Karpas-422 (cell line): ENCODE measurements around the gene MALL. TPM values are rescaled to one million over a fixed set of nuclear protein-coding genes. Genes with fewer than 3 reads are reported as not detected.
"Not testable (repeated sequence)": the region's sequence is repeated elsewhere in the genome, so short reads cannot be mapped to it uniquely, and the experiment has no call there.

Experiments
- DNase-seq: peaks from one replicate; pipeline ENCODE4 v3.0.0-alpha.2; 2015
- H2AFZ ChIP-seq: fragments of 200-600 bp; sonication (generic); 2 replicates; pipeline ENCODE4 v1.6.1; 2014; ENCODE audit warnings: antibody characterized with exemption, low read length, mixed read lengths
- H3K27ac ChIP-seq: fragments of 200-600 bp; sonication (generic); 2 replicates; pipeline ENCODE4 v1.5.1; 2014; ENCODE audit warnings: mild to moderate bottlenecking, low read length, moderate library complexity
- H3K27me3 ChIP-seq: fragments of 200-600 bp; sonication (generic); 2 replicates; pipeline ENCODE4 v1.6.1; 2014; ENCODE audit warnings: low read length, mixed read lengths
- H3K36me3 ChIP-seq: fragments of 200-600 bp; sonication (generic); 2 replicates; pipeline ENCODE4 v1.6.1; 2014; ENCODE audit warnings: low read length, mixed read lengths; ENCODE audit not compliant: insufficient read depth
- H3K4me1 ChIP-seq: fragments of 200-600 bp; sonication (generic); 2 replicates; pipeline ENCODE4 v1.6.1; 2014; ENCODE audit warnings: mild to moderate bottlenecking, low read length, mixed read lengths
- H3K4me2 ChIP-seq: fragments of 200-600 bp; sonication (generic); 2 replicates; pipeline ENCODE4 v1.6.1; 2014; ENCODE audit warnings: low read length, low read depth, mild to moderate bottlenecking; ENCODE audit not compliant: poor library complexity, severe bottlenecking
- H3K4me3 ChIP-seq: fragments of 200-600 bp; sonication (generic); 2 replicates; pipeline ENCODE4 v1.5.1; 2014; ENCODE audit warnings: mild to moderate bottlenecking, antibody characterized with exemption, low read length, mixed read lengths
- H3K79me2 ChIP-seq: fragments of 200-600 bp; sonication (generic); 2 replicates; pipeline ENCODE4 v1.6.1; 2014; ENCODE audit warnings: mild to moderate bottlenecking, low read length, mixed read lengths
- H3K9ac ChIP-seq: fragments of 200-600 bp; sonication (generic); 2 replicates; pipeline ENCODE4 v1.6.0; 2014; ENCODE audit warnings: low read length
- H3K9me2 ChIP-seq: fragments of 200-600 bp; sonication (generic), shearing (Covaris generic); replicated peaks from 2 replicates; pipeline ENCODE4 v1.6.0; 2014; ENCODE audit warnings: mild to moderate bottlenecking, low read length, moderate library complexity; ENCODE audit not compliant: insufficient read depth
- H3K9me3 ChIP-seq: fragments of 300-700, 200-600 bp; sonication (generic); 2 replicates; pipeline ENCODE4 v1.6.1; 2014; ENCODE audit warnings: low read length, mixed read lengths
- H4K20me1 ChIP-seq: fragments of 200-600 bp; sonication (generic); 2 replicates; pipeline ENCODE4 v1.6.1; 2014; ENCODE audit warnings: mild to moderate bottlenecking, antibody characterized with exemption, low read length, low read depth; ENCODE audit not compliant: insufficient read depth
- total RNA-seq: library from RNA; depleted of rRNA; stranded (reverse); fragments of >200 nt; shearing (Covaris generic); gene quantifications from 2 replicates; pipeline ENCODE4 v1.2.3, GENCODE V29; 2014; ENCODE audit warnings: low replicate concordance

The MALL gene
- total RNA-seq, 1 experiment from 2014 or later, result not detected

DNA sequence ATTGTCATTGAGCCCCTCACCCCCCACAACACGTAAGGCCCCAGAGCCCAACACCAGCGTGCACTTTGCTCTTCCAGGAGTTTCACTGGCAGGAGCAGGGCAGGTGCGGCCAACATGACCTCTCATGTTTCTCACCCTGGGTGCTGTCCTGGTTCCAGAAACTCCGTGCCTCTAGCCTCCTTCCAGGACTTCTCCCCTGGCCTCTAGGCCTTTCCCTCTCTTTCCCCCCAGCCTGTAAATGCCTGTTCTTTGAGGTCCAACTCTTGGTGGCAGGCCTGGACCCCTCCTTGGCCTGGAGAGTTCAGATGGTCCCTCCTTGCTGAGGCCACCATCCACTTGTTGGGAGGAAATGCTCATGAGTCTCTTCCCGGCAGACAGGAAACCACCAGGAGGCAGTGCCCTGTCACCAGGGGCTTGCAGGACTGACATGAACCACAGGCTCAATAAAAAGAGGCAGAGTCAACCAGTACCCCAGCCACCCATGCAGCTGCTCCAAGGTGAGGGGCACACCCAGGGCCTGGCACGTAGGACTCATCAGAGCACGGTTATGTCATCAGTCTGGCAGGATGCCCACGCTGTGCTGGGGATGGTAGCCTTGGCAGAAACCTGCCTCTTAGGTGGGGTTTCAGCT lies 1.5 kb downstream of the MALL start:
- no peaks in the 10 kb centered on the region for H3K27me3 ChIP-seq
- H3K9me2 ChIP-seq, result no peaks in the 10 kb centered on the region
- no peak overlapping the region for H3K27ac ChIP-seq
- DNase-seq, result no peak
- no peak overlapping the region for H2AFZ ChIP-seq
- no peaks in the 10 kb centered on the region for H3K36me3 ChIP-seq
- no peaks in the 10 kb centered on the region for H3K4me1 ChIP-seq
- H3K4me2 ChIP-seq, result no peak overlapping the region
- H3K79me2 ChIP-seq, result no peaks in the 10 kb centered on the region
- H3K9ac ChIP-seq, result no peak overlapping the region
- H3K9me3 ChIP-seq, result no peaks in the 10 kb centered on the region
- H4K20me1 ChIP-seq, result no peaks in the 10 kb centered on the region
- no peak overlapping the region for H3K4me3 ChIP-seq

DNA sequence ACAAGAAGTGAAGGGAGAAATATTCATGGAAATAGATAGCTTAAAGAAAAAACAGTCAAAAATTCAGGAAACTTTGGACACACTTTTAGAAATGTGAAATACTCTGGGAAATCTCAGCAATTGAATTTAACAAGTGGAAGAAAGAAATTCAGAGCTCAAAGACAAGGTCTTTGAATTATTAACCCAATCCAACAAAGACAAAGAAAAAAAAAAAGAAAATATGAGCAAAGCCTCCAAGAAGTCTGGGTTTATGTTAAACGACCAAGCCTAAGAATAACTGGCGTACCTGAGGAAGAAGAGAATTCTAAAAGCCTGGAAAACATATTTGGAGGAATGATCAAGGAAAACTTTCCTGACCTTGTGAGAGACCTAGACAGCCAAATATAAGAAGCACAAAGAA lies 7.3 kb downstream of the MALL start:
- not testable (repeated sequence) for H4K20me1 ChIP-seq, H3K36me3 ChIP-seq, H3K27me3 ChIP-seq, H3K4me2 ChIP-seq, H3K9me2 ChIP-seq, H3K9me3 ChIP-seq, H3K79me2 ChIP-seq, H3K4me1 ChIP-seq, H3K4me3 ChIP-seq, H2AFZ ChIP-seq, H3K27ac ChIP-seq, DNase-seq, H3K9ac ChIP-seq

DNA sequence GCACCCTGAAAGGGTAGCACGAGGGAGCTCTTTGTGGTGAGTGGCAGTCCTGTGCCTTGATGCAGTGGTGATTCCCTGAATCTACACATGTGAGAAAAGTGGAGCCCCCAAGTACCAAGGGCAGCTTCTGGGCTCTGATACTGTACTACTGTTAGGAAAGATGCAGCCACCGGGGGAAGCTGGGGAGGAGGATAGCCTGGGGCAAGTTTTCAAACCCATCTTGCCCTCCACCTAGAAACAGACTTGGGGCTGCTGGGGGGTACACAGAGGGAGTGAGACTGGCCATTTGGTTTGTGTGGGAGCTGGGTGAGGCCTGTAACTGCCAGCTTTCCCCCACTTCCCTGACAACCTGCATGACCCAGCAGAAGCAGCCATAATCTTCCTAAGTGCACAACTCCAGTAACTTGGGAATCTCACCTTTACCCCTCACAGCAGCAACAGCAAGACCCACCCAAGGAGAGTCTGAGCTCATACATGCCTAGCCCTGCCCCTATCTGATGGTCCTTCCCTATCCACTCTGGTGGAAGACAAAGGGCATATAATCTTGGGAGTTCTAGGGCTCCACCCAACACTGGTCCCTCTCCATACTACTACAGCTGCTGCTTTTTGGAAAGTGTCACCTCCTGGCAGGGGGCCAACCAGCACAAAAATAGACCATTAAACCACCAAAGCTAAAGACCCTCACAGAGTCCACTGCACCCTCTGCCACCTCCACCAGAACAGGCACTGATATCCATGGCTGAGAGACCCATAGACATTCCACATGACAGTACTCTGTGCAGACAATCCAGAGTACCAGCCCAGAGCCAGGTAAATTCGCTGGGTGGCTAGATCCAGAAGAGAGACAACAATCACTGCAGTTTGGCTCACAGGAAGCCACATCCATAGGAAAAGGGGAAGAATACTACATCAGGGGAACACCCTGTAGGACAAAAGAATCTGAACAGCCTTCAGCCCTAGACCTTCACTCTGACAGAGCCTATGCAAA lies 8.2 kb downstream of the MALL start:
- Histone ChIP-seq H3K27me3 (no peaks in the 10 kb centered on the region), H3K4me1 (no peaks in the 10 kb centered on the region), H3K79me2 (no peaks in the 10 kb centered on the region), H3K4me2 (no peak overlapping the region), H3K36me3 (no peaks in the 10 kb centered on the region), H3K9ac (no peak overlapping the region), H3K27ac (no peak overlapping the region), H3K9me2 (no peaks in the 10 kb centered on the region), H3K9me3 (no peaks in the 10 kb centered on the region), H4K20me1 (no peaks in the 10 kb centered on the region), H2AFZ (no peak overlapping the region), H3K4me3 (no peak overlapping the region)
- DNase-seq, result no peak

DNA sequence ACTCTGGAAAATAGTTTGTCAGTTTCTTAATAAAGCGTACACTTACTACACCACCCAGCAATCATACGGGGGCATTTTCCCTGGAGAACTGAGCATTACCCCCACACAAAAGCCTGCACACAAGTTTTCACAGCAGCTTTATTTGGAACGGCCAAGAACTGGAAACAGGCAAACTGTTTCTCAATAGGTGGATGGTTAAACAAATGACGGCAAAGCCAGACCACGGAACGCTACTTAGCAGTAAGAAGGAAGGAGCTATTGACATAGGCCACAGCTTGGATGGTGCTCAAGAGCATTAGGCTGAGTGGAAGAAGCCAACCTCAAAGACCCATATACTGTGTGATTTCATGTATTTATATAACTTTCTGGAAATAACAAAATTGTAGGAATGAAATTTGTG lies 9.0 kb downstream of the MALL start:
- H3K36me3 ChIP-seq, result no peaks in the 10 kb centered on the region
- H3K4me3 ChIP-seq, result no peak overlapping the region
- H3K9me3 ChIP-seq, result no peaks in the 10 kb centered on the region
- no peaks in the 10 kb centered on the region for H3K4me1 ChIP-seq
- H2AFZ ChIP-seq, result no peak overlapping the region
- H3K27ac ChIP-seq, result no peak overlapping the region
- H3K4me2 ChIP-seq, result no peak overlapping the region
- H4K20me1 ChIP-seq, result no peaks in the 10 kb centered on the region
- H3K9ac ChIP-seq, result no peak overlapping the region
- no peaks in the 10 kb centered on the region for H3K79me2 ChIP-seq
- no peaks in the 10 kb centered on the region for H3K9me2 ChIP-seq
- no peaks in the 10 kb centered on the region for H3K27me3 ChIP-seq
- DNase-seq, result no peak

DNA sequence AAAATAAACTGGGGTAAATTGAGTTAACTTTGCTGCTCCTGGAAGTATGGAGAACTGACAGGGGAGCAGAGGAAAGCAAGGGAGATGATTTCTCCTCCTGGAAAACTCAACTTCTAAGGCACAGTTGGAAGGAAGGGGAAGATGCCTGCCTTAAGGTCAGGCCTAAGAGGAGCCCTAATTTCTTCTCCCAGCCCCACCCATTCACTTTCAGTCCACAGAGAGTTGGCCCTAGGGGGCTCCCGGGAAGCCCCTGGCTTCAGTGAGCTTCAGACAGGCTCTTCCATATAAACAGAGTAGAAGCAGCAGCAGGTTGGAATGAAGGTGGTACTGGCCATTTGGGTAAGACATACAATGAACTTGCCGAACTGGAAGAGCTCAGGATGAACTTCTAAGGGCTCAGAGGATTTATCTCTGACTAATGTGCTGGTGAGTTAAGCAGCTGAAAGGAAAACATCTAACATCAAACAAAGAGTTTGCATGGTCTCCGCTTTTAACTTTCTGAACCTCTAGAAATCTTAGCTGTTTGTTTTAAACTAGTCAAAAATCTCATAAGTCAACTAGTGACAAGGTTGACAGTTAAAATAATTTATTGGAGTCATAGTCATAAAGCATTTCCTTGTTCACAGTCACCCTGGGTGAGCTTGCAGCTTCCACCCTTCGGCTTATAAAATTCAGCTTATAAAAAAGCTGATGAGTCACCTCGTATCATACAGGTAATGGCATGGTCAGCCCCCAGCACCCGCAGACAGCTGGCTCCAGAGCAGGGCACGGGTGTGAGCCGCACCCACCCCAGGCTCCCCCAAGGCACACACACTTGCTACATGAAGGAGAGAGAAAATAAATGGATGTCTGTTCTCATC lies 9.8 kb downstream of the MALL start:
- DNase-seq, result no peak
- H3K9me2 ChIP-seq, result no peaks in the 10 kb centered on the region
- H3K9ac ChIP-seq, result no peak overlapping the region
- no peaks in the 10 kb centered on the region for H3K79me2 ChIP-seq
- H3K4me1 ChIP-seq, result no peaks in the 10 kb centered on the region
- no peaks in the 10 kb centered on the region for H3K36me3 ChIP-seq
- no peak overlapping the region for H3K4me2 ChIP-seq
- H4K20me1 ChIP-seq, result no peaks in the 10 kb centered on the region
- H2AFZ ChIP-seq, result no peak overlapping the region
- H3K9me3 ChIP-seq, result no peaks in the 10 kb centered on the region
- no peak overlapping the region for H3K27ac ChIP-seq
- no peak overlapping the region for H3K4me3 ChIP-seq
- H3K27me3 ChIP-seq, result no peaks in the 10 kb centered on the region

DNA sequence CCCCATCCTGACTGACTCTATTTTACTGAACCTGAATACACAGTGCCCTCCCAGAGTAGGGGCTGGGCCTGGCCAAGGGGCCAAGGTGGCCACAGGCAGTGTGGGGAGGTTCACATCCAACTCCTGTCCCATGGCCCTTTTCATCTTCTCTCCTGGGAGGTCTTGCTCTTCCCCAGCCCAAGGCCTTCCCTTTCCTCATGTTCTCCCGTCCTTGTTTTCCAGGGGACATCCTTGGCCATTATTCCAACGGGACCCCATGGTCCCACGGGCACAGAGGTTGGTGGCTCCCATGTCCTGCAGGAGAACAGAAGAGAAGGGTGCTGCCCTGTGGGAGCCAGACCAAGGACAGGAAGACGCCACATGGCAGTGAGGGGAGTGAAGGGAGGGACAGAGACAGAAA lies 10.4 kb downstream of the MALL start:
- H3K27ac ChIP-seq, result no peak overlapping the region
- H3K4me1 ChIP-seq, result no peaks in the 10 kb centered on the region
- H3K27me3 ChIP-seq, result no peaks in the 10 kb centered on the region
- H3K4me3 ChIP-seq, result no peak overlapping the region
- H3K9ac ChIP-seq, result no peak overlapping the region
- DNase-seq, result no peak
- no peak overlapping the region for H2AFZ ChIP-seq
- no peaks in the 10 kb centered on the region for H3K9me3 ChIP-seq
- H3K79me2 ChIP-seq, result no peaks in the 10 kb centered on the region
- H3K4me2 ChIP-seq, result no peak overlapping the region
- no peaks in the 10 kb centered on the region for H4K20me1 ChIP-seq
- no peaks in the 10 kb centered on the region for H3K36me3 ChIP-seq
- H3K9me2 ChIP-seq, result no peaks in the 10 kb centered on the region

DNA sequence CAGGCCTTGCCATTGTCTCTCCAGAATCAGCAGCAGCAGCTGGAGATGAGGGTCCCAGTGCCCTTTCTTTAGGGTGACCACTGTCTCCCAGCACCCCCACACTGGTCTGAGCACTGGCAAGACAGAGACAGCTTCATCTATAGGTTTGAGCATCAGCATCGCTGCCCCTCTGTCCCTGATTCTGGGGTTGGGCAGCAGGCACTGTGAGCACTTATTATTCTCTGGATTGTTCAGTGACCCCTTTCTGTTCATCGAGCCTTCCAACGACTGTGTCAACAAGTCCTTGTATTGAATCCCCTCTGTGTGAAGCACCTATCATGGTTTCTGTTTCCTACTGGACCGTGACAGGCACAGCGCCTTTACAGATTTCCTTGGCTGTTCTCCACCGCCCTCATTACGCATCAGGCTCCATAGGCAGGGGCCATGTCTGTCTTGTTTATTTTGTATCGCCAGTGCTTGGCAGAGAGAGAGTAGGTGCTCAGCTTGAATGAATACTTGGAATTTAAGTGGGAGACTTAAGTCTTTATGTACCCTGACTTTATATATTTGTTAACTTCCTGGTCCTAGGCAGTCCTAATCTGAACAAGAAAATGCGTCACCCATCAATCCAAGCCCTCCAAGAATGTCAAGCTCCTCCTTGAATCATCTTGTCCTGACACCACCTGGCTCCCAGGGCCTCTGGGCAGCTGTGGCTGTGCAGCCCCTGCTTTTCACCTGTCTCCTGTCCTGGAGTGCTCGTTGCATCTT lies 11.4 kb downstream of the MALL start:
- Histone ChIP-seq H4K20me1 (no peaks in the 10 kb centered on the region), H3K4me3 (no peak overlapping the region)

More for the DNA sequence above, 11.4 kb downstream of the MALL start:
- no peaks in the 10 kb centered on the region for H3K9me3 ChIP-seq
- no peaks in the 10 kb centered on the region for H3K4me1 ChIP-seq
- no peaks in the 10 kb centered on the region for H3K27me3 ChIP-seq
- H3K9ac ChIP-seq, result no peak overlapping the region
- H3K9me2 ChIP-seq, result no peaks in the 10 kb centered on the region
- no peak overlapping the region for H2AFZ ChIP-seq
- DNase-seq, result no peak
- H3K36me3 ChIP-seq, result no peaks in the 10 kb centered on the region
- H3K4me2 ChIP-seq, result no peak overlapping the region
- H3K27ac ChIP-seq, result no peak overlapping the region
- H3K79me2 ChIP-seq, result no peaks in the 10 kb centered on the region
